Psoas muscle (tissue), 8 donors: ENCODE results near the gene LCNL1. TPM values are rescaled to one million over a fixed set of nuclear protein-coding genes. Genes with fewer than 3 reads are reported as not detected.

Experiments used
- ATAC-seq, 4 donors: fragments of 200-7000 bp; cut with Tn5 transposase; one replicate each; pipeline ENCODE4 v1.9.1; 2020; ENCODE audit warnings: moderate library complexity in 3 of 4, mild to moderate bottlenecking in 2 of 4
- DNase-seq, 2 donors: peaks; one replicate each; pipeline ENCODE4 v3.0.0-alpha.2; 2020
- H3K27ac ChIP-seq: fragments of 200-600 bp; one replicate; pipeline ENCODE4 v1.8.0; 2022
- H3K27me3 ChIP-seq, 3 donors: fragments of 200-600 bp in 1 of 3; one replicate each; pipeline versions ENCODE4 v1.6.1 to v1.8.0; 2013 to 2022; ENCODE audit warnings: low read length in 2 of 3, mild to moderate bottlenecking in 2 of 3, moderate library complexity in 1 of 3; ENCODE audit not compliant: insufficient read depth in 3 of 3
- H3K36me3 ChIP-seq, 2 donors: fragments of 200-600 bp in 1 of 2; one replicate each; pipeline versions ENCODE4 v1.6.1 to v1.8.0; 2013 to 2022; ENCODE audit warnings: low read depth in 1 of 2, mild to moderate bottlenecking in 1 of 2, moderate library complexity in 1 of 2; ENCODE audit not compliant: insufficient read depth in 1 of 2
- H3K4me1 ChIP-seq: fragments of 200-600 bp; one replicate; pipeline ENCODE4 v1.8.0; 2022
- H3K4me3 ChIP-seq: fragments of 200-600 bp; one replicate; pipeline ENCODE4 v1.8.0; 2022; ENCODE audit warnings: mild to moderate bottlenecking
- H3K9me3 ChIP-seq: fragments of 200-600 bp; one replicate; pipeline ENCODE4 v1.8.0; 2022
- WGBS, 3 donors: extraction: QIAGEN DNeasy Blood & Tissue Kit; methylation state at CpG; one replicate each; pipeline versions ENCODE4 v1.1.6 to v1.1.7; 2013; 5-methylcytosine and 5-hydroxymethylcytosine counted together
- intact Hi-C, 2 donors: fragments of 100-400 bp; cut with DNase I; formaldehyde crosslinking; loops; one replicate each; pipeline versions ENCODE4 v1.11.0 to v1.14.2; 2022
- polyA plus RNA-seq, 3 donors: library from polyadenylated mRNA; stranded (reverse); fragments of 200-250 nt; gene quantifications; one replicate each; pipeline ENCODE4 v1.2.3, GENCODE V29; 2013
- total RNA-seq, 4 donors: library from RNA; stranded (reverse); fragmentation: NEBNext Ultra II Directional in 2 of 4; extraction: Animal tissue kit (Norgen Biotek cat#: 25700) in 2 of 4; gene quantifications; one replicate each; pipeline versions ENCODE4 v1.2.1 to v1.2.4, GENCODE V29; 2021 to 2023
- TF ChIP-seq, protein P1 (sequence below): fragments of 200-600 bp; IDR thresholded peaks from one replicate; pipeline ENCODE4 v1.8.0; 2022; ENCODE audit warnings: antibody characterized with exemption
- donor health status: healthy with polysubstance abuse.
- donor health status: DM: no; HTN: no; CAD: no; lungs with moderate emphysema.
- donor health status: Bipolar disorder and iron deficiency.
- donor health status: healthy.
- donor health status: DM: yes; HTN: yes; CAD: no.
- donor health status: DM: no; HTN: no; CAD: no.
- donor health status: DM: no; HTN: no; CAD: no.
- donor health status: DM: yes; HTN: yes; CAD: no.

The LCNL1 gene
- total and polyA plus RNA-seq, 7 donors, result 0.04 to 0.79 (median 0.14) TPM

DNA sequence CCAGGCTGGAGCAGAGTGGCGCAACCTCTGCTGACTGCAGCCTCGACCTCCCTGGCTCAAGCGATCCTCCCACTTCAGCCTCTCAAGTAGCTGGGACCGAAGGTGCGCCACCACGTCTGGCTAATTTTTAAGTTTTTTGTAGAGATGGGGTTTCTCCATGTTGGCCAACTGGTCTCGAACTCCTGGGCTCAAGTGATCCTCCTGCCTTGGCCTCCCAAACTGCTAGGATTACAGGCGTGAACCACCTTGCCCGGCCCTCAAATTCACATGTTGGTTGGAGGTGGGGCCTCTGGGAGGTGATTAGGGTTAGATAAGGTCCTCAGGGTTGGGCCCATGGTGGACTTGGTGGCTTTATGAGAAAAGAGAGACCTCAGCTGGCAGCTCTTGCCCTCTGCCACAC is 20.6 kb upstream of the LCNL1 start:
- TF ChIP-seq, protein P1, sequence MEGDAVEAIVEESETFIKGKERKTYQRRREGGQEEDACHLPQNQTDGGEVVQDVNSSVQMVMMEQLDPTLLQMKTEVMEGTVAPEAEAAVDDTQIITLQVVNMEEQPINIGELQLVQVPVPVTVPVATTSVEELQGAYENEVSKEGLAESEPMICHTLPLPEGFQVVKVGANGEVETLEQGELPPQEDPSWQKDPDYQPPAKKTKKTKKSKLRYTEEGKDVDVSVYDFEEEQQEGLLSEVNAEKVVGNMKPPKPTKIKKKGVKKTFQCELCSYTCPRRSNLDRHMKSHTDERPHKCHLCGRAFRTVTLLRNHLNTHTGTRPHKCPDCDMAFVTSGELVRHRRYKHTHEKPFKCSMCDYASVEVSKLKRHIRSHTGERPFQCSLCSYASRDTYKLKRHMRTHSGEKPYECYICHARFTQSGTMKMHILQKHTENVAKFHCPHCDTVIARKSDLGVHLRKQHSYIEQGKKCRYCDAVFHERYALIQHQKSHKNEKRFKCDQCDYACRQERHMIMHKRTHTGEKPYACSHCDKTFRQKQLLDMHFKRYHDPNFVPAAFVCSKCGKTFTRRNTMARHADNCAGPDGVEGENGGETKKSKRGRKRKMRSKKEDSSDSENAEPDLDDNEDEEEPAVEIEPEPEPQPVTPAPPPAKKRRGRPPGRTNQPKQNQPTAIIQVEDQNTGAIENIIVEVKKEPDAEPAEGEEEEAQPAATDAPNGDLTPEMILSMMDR, result no peak
- DNase-seq (no peak), ATAC-seq (no peak)
- Histone ChIP-seq H3K27me3 (peaks cover 0 to 5% (median 4%) of the 10 kb centered on the region in 3 donors), H3K36me3 (no peaks in the 10 kb centered on the region), H3K4me1 (no peaks in the 10 kb centered on the region), H3K4me3 (no peak overlapping the region), H3K27ac (no peak overlapping the region), H3K9me3 (no peaks in the 10 kb centered on the region)
- intact Hi-C loops, result no loop called here
- 94 to 96% (median 95%) methylated on average over 9 of the region's 9 CpGs for WGBS, 3 donors

DNA sequence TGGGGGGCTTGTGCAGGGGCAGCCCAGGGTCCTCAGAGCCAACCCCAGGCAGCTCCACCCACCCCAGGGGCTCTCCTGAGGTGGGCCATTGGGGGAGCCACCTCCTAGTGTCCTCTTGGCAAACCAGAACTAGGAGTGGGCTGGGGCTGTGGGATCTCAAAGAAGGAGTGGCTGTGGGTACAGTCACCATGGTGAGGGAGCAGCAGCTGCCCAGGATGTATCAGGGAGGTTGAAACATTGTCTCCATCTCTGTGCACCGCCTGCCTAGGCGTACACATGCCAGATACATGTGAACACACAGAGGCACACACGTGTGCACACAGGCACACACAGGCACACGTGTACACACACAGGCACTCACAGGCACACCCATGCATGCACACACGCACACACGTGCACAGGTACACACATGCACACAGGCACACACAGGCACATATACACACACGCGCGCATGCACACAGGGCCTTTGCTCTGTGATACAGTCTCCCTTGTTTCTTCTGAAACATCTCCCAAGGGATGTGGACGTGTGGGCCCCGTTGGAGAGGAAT is 20.0 kb upstream of the LCNL1 start:
- peaks cover 0 to 5% (median 4%) of the 10 kb centered on the region in 3 donors for H3K27me3 ChIP-seq
- WGBS, 3 donors, result 76 to 85% (median 81%) methylated on average over 11 of the region's 11 CpGs
- intact Hi-C loops, result no loop called here
- ATAC-seq, result no peak
- no peak overlapping the region for H3K27ac ChIP-seq
- H3K9me3 ChIP-seq, result no peaks in the 10 kb centered on the region
- no peak for DNase-seq
- no peaks in the 10 kb centered on the region for H3K4me1 ChIP-seq
- H3K36me3 ChIP-seq, result no peaks in the 10 kb centered on the region
- no peak overlapping the region for H3K4me3 ChIP-seq
- TF ChIP-seq, protein P1, result no peak

DNA sequence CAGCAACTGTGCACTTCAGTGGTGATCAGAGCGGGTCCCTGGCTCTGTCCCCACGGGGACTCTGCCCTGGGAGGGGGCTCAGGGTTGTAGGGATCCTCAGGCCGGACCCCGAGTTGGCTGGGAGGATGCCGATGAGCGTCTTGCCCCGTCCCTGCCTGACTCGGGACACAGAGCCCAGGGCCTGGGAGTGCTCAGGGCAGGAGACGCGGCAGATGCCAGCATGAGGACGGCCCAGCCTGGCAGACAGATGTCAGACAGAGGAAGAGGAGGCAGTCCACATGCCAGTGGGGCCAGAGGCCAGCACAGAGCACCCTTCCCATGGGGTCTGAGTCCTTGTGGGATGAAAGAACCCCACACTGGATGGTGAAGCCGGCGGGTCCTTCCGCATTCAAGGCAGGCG is 19.5 kb upstream of the LCNL1 start:
- TF ChIP-seq, protein P1, result no peak
- 58 to 78% (median 61%) methylated on average over 15 of the region's 15 CpGs for WGBS, 3 donors
- no peaks in the 10 kb centered on the region for H3K36me3 ChIP-seq
- no peaks in the 10 kb centered on the region for H3K4me1 ChIP-seq
- no peak overlapping the region for H3K4me3 ChIP-seq
- H3K27ac ChIP-seq, result no peak overlapping the region
- ATAC-seq, result no peak
- no peak for DNase-seq
- no peaks in the 10 kb centered on the region for H3K9me3 ChIP-seq
- peaks cover 0 to 5% (median 4%) of the 10 kb centered on the region in 3 donors for H3K27me3 ChIP-seq
- intact Hi-C loops, result no loop called here

DNA sequence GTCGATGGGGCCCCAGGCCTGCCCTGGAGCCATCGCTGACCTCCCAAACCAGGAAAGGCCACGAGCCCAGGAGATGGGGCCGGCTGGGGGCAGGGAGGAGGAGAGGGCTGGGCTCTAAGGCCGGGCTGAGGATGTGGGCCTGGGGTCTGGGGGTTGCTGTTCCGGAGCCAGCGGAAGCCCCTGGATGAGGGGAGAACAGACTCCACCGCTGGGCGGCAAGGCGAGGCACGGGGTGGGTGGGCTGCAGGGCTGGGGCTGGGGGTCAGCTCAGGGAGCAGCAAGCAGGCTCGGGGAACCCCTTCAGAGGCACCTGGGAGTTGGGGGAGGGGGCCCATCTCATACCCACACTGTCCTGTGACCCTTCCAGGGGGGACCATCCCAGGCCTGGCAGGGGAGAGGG is 19.0 kb upstream of the LCNL1 start:
- H3K9me3 ChIP-seq, result no peaks in the 10 kb centered on the region
- H3K4me1 ChIP-seq, result no peaks in the 10 kb centered on the region
- TF ChIP-seq, protein P1, result no peak
- H3K27ac ChIP-seq, result no peak overlapping the region
- 75 to 83% (median 78%) methylated on average over 11 to 12 of the region's 12 CpGs for WGBS, 3 donors
- H3K4me3 ChIP-seq, result no peak overlapping the region
- H3K27me3 ChIP-seq, result peaks cover 0 to 5% (median 4%) of the 10 kb centered on the region in 3 donors
- no peak for DNase-seq
- ATAC-seq, result no peak
- intact Hi-C loops, result no loop called here
- H3K36me3 ChIP-seq, result no peaks in the 10 kb centered on the region

DNA sequence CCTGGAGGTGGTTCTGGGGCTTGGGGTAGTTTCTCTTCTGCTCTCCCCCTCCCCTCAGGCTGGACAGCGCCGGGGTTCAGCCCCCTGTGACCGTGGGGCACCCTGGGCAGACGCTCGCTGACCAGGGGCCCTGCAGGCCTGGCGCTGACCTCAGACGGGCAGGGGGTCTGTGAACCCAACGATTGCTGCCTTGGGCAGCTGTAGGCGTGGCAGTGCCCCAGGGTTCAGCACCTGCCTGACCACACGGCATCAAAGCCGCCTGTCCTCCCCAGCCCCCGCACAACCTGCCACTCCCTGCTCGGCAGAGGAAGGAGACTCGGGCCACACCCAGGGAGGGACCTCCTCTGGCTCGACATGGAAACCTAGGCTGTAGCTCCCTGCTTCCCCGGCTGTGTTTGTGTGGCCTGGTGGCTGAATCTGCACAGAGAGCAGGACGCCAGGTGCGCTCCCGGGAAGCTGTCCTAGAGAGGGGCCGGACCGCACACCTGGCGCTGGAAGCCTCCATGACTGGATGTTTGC is 18.6 kb upstream of the LCNL1 start:
- TF ChIP-seq, protein P1, result no peak
- Histone ChIP-seq H3K4me1 (no peaks in the 10 kb centered on the region), H3K9me3 (no peaks in the 10 kb centered on the region), H3K27ac (no peak overlapping the region), H3K4me3 (no peak overlapping the region), H3K27me3 (peaks cover 0 to 5% (median 4%) of the 10 kb centered on the region in 3 donors), H3K36me3 (no peaks in the 10 kb centered on the region)
- intact Hi-C loops, result no loop called here
- DNase-seq (no peak), ATAC-seq (no peak)
- WGBS, 3 donors, result 72 to 74% (median 73%) methylated on average over 18 to 22 of the region's 22 CpGs
